CD14-positive monocyte (primary cell): ENCODE measurements around the gene PAOX. TPM values are rescaled to one million over a fixed set of nuclear protein-coding genes. Genes with fewer than 3 reads are reported as not detected.
A peak's percentile ranks its signal among the peaks of the same experiment; 100 is the strongest.

Experiments
- DNase-seq, 3 donors: peaks; one replicate each; pipeline ENCODE4 v3.0.0-alpha.2; 2011 to 2022
- H2AFZ ChIP-seq: 2 replicates; pipeline ENCODE4 v1.6.0; 2012; ENCODE audit warnings: mild to moderate bottlenecking, low read depth, low read length, inconsistent platforms; ENCODE audit not compliant: insufficient read depth, poor library complexity, severe bottlenecking
- H3K27ac ChIP-seq, 2 donors: 1 replicate in 1 of 2; 2 replicates in 1 of 2; pipeline ENCODE4 v1.5.1; 2012 to 2013; ENCODE audit warnings: low read length in 2 of 2, control low read depth in 1 of 2, inconsistent platforms in 1 of 2, low read depth in 1 of 2, mild to moderate bottlenecking in 1 of 2
- H3K27me3 ChIP-seq, 2 donors: one replicate each; pipeline versions ENCODE4 v1.6.0 to v1.6.1; 2011 to 2013; ENCODE audit warnings: low read length in 2 of 2; ENCODE audit not compliant: control insufficient read depth in 2 of 2, insufficient read depth in 2 of 2
- H3K36me3 ChIP-seq, 2 donors: replicated peaks in 1 of 2; 1 replicate in 1 of 2; 2 replicates in 1 of 2; pipeline versions ENCODE4 v1.5.1 to v1.6.1; 2012 to 2013; ENCODE audit warnings: low read length in 2 of 2, control low read depth in 1 of 2, inconsistent platforms in 1 of 2, mild to moderate bottlenecking in 1 of 2; ENCODE audit not compliant: insufficient read depth in 2 of 2, control insufficient read depth in 1 of 2
- H3K4me1 ChIP-seq, 2 donors: 1 replicate in 1 of 2; 2 replicates in 1 of 2; pipeline versions ENCODE4 v1.5.1 to v1.6.1; 2012 to 2013; ENCODE audit warnings: low read length in 2 of 2, control low read depth in 1 of 2, inconsistent platforms in 1 of 2, mild to moderate bottlenecking in 1 of 2, moderate library complexity in 1 of 2; ENCODE audit not compliant: insufficient read depth in 2 of 2, control insufficient read depth in 1 of 2
- H3K4me2 ChIP-seq: replicated peaks from 2 replicates; pipeline ENCODE3; 2012; ENCODE audit warnings: low read length, moderate library complexity, mild to moderate bottlenecking; ENCODE audit not compliant: poor library complexity, severe bottlenecking; ENCODE audit errors: extremely low read depth
- H3K4me3 ChIP-seq, 3 experiments: fragments of 200-600 bp in 1 of 3; sonication (generic) in 1 of 3; replicated peaks in 1 of 3; 1 replicate in 2 of 3; 2 replicates in 1 of 3; pipeline ENCODE4 v1.5.1; 2011 to 2013; ENCODE audit warnings: low read length in 3 of 3, mild to moderate bottlenecking in 3 of 3, control low read depth in 2 of 3, low read depth in 2 of 3, inconsistent platforms in 1 of 3, moderate library complexity in 1 of 3
- H3K79me2 ChIP-seq: 2 replicates; pipeline ENCODE4 v1.6.0; 2012; ENCODE audit warnings: mild to moderate bottlenecking, control low read depth, inconsistent platforms, low read length, moderate library complexity; ENCODE audit not compliant: insufficient read depth
- H3K9ac ChIP-seq: 2 replicates; pipeline ENCODE4 v1.6.0; 2017; ENCODE audit warnings: low read length, mild to moderate bottlenecking; ENCODE audit not compliant: insufficient read depth, poor library complexity, severe bottlenecking
- H3K9me3 ChIP-seq, 2 donors: replicated peaks in 1 of 2; 1 replicate in 1 of 2; 2 replicates in 1 of 2; pipeline versions ENCODE4 v1.5.1 to v1.6.1; 2012 to 2013; ENCODE audit warnings: low read length in 2 of 2, control low read depth in 1 of 2; ENCODE audit not compliant: control insufficient read depth in 1 of 2, insufficient read depth in 1 of 2
- H4K20me1 ChIP-seq: 2 replicates; pipeline ENCODE4 v1.6.0; 2012; ENCODE audit warnings: mild to moderate bottlenecking, low read length, control low read depth, moderate library complexity; ENCODE audit not compliant: insufficient read depth
- H3K27ac Mint-ChIP-seq, 7 donors: one replicate each; pipeline ENCODE4 v1.8.0; 2020; ENCODE audit warnings: mild to moderate bottlenecking in 7 of 7, mixed read lengths in 7 of 7, moderate library complexity in 6 of 7, inconsistent platforms in 2 of 7
- H3K27me3 Mint-ChIP-seq, 3 donors: one replicate each; pipeline ENCODE4 v1.8.0; 2021 to 2022; ENCODE audit warnings: low read depth in 3 of 3, mild to moderate bottlenecking in 3 of 3, mixed read lengths in 3 of 3, moderate library complexity in 3 of 3, inconsistent platforms in 1 of 3
- H3K36me3 Mint-ChIP-seq, 2 donors: one replicate each; pipeline ENCODE4 v1.8.0; 2020; ENCODE audit warnings: mixed read lengths in 2 of 2, inconsistent platforms in 1 of 2, mild to moderate bottlenecking in 1 of 2
- H3K4me1 Mint-ChIP-seq: one replicate; pipeline ENCODE4 v1.8.0; 2020; ENCODE audit warnings: mild to moderate bottlenecking, mixed read lengths
- H3K4me3 Mint-ChIP-seq, 2 donors: one replicate each; pipeline ENCODE4 v1.8.0; 2020; ENCODE audit warnings: mild to moderate bottlenecking in 2 of 2, mixed read lengths in 2 of 2, moderate library complexity in 1 of 2
- H3K9me3 Mint-ChIP-seq, 7 donors: one replicate each; pipeline ENCODE4 v1.8.0; 2020 to 2022; ENCODE audit warnings: mixed read lengths in 7 of 7, mild to moderate bottlenecking in 6 of 7, moderate library complexity in 6 of 7, inconsistent platforms in 2 of 7
- WGBS: methylation state at CpG from one replicate; pipeline ENCODE4 v1.1.5; 2013; ENCODE audit warnings: missing lambda C conversion rate; ENCODE audit not compliant: insufficient coverage; 5-methylcytosine and 5-hydroxymethylcytosine counted together
- intact Hi-C, 2 donors: fragments of 100-400 bp; cut with micrococcal nuclease; formaldehyde crosslinking; loops; one replicate each; pipeline versions ENCODE4 v1.15.0 to v1.15.1; 2023
- polyA plus RNA-seq, 3 donors: library from polyadenylated mRNA; depleted of rRNA in 1 of 3; unstranded in 2 of 3; stranded (reverse) in 1 of 3; fragments of 300-500 nt in 2 of 3; fragments of >200 nt in 1 of 3; fragmentation: Illumina TruSeq in 2 of 3; gene quantifications; 1 replicate in 2 of 3; 2 replicates in 1 of 3; pipeline ENCODE4 v1.2.3, GENCODE V29; 2012 to 2021
- TF ChIP-seq, protein P1 (sequence below): fragments of 200-600 bp; IDR thresholded peaks from one replicate; pipeline ENCODE4 v1.8.0; 2022; ENCODE audit warnings: antibody characterized with exemption, mild to moderate bottlenecking

PAOX gene
- polyA plus RNA-seq, 3 donors, result 3.9 to 9.5 (median 9.3) TPM

DNA sequence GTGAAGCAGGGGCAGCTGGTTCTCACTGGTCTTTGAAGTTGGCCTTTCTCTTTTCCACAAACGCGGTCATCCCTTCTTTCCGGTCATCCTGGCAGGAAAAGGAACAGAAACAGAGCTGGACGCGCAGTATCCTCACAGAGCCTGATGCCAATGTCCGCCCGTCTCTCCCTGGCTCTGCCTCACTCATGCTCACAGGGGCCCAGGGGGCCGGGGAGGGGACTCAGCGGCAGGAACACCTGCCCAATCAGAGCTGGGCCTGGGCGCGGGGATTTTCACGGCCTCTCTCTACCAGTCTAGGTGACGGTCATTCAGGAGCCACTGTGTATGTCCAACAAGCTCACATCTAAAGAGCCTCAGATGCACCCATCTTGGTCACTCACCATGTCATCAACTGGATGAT lies 16.2 kb upstream of the PAOX start:
- Mint-ChIP-seq H3K36me3 (peaks cover 46 to 56% of the 10 kb centered on the region in 2 donors), H3K27me3 (peaks cover 0 to 2% (median 0%) of the 10 kb centered on the region in 3 donors), H3K27ac (peak overlapping the region in 1 of 7 donors; percentile 38), H3K4me1 (no peaks in the 10 kb centered on the region), H3K4me3 (no peak overlapping the region), H3K9me3 (peaks cover 0 to 1% (median 0%) of the 10 kb centered on the region in 7 donors)
- no peaks in the 10 kb centered on the region for H3K27me3 ChIP-seq
- WGBS, result 98% methylated on average over 10 of the region's 13 CpGs
- H4K20me1 ChIP-seq, result no peaks in the 10 kb centered on the region
- no peak overlapping the region for H3K4me3 ChIP-seq
- DNase-seq, result no peak
- H3K9me3 ChIP-seq, result no peaks in the 10 kb centered on the region
- no peak overlapping the region for H3K4me2 ChIP-seq
- peaks cover 47 to 55% of the 10 kb centered on the region in 2 donors for H3K36me3 ChIP-seq
- intact Hi-C loops, result no loop called here
- no peaks in the 10 kb centered on the region for H3K4me1 ChIP-seq
- TF ChIP-seq, protein P1, sequence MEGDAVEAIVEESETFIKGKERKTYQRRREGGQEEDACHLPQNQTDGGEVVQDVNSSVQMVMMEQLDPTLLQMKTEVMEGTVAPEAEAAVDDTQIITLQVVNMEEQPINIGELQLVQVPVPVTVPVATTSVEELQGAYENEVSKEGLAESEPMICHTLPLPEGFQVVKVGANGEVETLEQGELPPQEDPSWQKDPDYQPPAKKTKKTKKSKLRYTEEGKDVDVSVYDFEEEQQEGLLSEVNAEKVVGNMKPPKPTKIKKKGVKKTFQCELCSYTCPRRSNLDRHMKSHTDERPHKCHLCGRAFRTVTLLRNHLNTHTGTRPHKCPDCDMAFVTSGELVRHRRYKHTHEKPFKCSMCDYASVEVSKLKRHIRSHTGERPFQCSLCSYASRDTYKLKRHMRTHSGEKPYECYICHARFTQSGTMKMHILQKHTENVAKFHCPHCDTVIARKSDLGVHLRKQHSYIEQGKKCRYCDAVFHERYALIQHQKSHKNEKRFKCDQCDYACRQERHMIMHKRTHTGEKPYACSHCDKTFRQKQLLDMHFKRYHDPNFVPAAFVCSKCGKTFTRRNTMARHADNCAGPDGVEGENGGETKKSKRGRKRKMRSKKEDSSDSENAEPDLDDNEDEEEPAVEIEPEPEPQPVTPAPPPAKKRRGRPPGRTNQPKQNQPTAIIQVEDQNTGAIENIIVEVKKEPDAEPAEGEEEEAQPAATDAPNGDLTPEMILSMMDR, result no peak
- H3K9ac ChIP-seq, result no peak overlapping the region
- no peaks in the 10 kb centered on the region for H3K79me2 ChIP-seq
- no peak overlapping the region for H2AFZ ChIP-seq
- no peak overlapping the region for H3K27ac ChIP-seq

DNA sequence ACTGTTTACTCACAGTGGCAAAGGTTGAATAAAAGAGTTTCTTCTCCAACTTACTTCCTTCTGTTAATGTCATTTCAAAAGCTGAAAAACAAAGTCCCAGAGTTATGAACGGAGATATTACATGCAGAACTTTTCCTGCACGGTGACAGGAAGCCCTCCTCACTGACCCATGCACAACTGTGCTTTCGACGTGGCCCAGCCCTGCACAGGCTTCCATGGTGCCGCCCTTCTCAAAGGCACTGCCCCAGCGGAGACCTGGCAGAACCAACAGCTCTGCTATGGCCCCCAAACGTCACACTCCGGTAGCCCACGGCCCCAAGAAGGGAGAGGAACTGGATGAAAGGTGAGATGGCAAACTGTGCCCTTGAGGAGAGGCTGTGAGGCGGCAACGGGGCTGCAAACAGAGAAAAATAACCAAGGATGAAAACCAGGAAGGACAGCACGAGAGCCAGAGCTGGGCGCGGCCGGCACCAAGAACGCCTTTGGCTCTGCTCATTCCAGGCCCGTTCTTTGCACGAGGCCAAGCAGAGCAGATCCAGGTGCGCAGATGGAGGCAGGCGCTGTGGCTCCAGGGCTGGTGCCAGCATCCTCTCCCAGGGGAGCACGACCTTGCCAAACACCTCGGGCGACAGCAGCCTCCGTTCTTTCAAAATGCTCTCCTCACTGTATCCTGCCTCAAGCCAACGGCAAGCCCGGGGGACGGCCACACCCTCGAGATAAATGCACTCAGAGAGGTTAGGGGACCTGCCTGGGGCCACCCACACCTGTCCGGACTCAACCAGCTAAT lies 14.2 kb upstream of the PAOX start:
- H3K79me2 ChIP-seq, result no peaks in the 10 kb centered on the region
- peaks cover 64 to 75% of the 10 kb centered on the region in 2 donors for H3K36me3 ChIP-seq

More for the DNA sequence above, 14.2 kb upstream of the PAOX start:
- Histone ChIP-seq H2AFZ (no peak overlapping the region), H3K4me2 (no peak overlapping the region), H3K4me1 (no peaks in the 10 kb centered on the region), H3K27ac (no peak overlapping the region), H3K9ac (no peak overlapping the region), H3K27me3 (no peaks in the 10 kb centered on the region), H3K4me3 (no peak overlapping the region), H4K20me1 (no peaks in the 10 kb centered on the region), H3K9me3 (no peaks in the 10 kb centered on the region)
- DNase-seq, result no peak
- Mint-ChIP-seq H3K27me3 (peaks cover 0 to 2% (median 0%) of the 10 kb centered on the region in 3 donors), H3K4me3 (no peak overlapping the region), H3K9me3 (no peaks in the 10 kb centered on the region), H3K27ac (peak overlapping the region in 1 of 7 donors; percentile 3), H3K4me1 (no peaks in the 10 kb centered on the region), H3K36me3 (peaks cover 61 to 74% of the 10 kb centered on the region in 2 donors)
- intact Hi-C loops, result no loop called here
- 95% methylated on average over 27 of the region's 29 CpGs for WGBS
- TF ChIP-seq, protein P1, result no peak
